GM19395 (cell line): ENCODE measurements around the gene RPL13.

ENCODE experiments used
- ATAC-seq: cut with Tn5 transposase; IDR thresholded peaks from one replicate; pipeline ENCODE4 v1.9.1; 2021; ENCODE audit warnings: mild to moderate bottlenecking, moderate library complexity; ENCODE audit not compliant: unreplicated experiment

Gene RPL13

GRCh38 chr16:89560378-89561141, at the start of gene RPL13:
TSS of gene RPL13 (plus strand) at chr16:89560682. CDS start at chr16:89560960, 278 bp downstream.
- peak; percentile 78 for ATAC-seq

DNA sequence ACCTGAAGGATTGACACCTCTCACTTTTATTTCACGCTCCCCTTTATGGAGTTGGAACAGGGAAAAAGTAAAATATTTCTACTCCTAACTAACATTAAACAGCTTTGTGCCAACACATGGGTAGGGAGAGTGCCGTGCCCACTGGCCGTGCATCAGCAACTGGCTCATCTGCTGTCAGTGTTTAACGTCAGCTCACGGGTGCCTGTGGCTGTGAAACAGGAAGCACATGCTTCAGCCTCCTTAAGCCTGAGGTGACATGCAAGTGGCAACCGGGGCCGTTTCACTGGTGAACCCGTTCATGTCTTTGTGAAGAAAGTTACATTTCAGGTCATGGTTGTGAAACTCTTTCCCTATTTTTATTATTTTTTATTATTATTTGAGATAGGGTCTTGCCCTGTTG, 49.1 kb upstream of the RPL13 start:
- ATAC-seq, result no peak

- no peak for ATAC-seq
Measured at GRCh38 chr16:89512453-89512852, 48.0 kb upstream of the RPL13 start.

- ATAC-seq, result no peak
Measured at GRCh38 chr16:89517128-89517527, 43.4 kb upstream of the RPL13 start.

DNA sequence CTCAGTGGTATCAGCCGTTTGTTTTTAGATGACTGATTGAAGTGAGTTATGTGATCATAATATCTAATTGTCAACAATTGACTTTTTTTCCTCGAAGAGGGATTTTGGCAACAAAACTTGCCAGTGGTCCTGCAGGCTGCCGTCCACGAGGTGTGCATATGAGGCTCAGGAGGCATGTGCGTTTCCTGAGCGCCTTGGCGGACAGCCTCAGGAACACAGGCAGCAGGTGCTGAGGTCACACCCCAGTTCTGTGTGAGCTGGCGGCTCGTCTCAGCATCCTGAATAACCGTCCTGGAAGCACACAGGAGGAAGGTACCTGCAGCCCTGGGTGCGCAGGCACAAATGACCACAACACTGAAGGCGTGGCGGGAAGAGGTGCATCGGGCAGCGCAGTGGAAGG, 40.6 kb upstream of the RPL13 start:
- no peak for ATAC-seq

- no peak for ATAC-seq
Measured at GRCh38 chr16:89522287-89522686, 38.2 kb upstream of the RPL13 start.

DNA sequence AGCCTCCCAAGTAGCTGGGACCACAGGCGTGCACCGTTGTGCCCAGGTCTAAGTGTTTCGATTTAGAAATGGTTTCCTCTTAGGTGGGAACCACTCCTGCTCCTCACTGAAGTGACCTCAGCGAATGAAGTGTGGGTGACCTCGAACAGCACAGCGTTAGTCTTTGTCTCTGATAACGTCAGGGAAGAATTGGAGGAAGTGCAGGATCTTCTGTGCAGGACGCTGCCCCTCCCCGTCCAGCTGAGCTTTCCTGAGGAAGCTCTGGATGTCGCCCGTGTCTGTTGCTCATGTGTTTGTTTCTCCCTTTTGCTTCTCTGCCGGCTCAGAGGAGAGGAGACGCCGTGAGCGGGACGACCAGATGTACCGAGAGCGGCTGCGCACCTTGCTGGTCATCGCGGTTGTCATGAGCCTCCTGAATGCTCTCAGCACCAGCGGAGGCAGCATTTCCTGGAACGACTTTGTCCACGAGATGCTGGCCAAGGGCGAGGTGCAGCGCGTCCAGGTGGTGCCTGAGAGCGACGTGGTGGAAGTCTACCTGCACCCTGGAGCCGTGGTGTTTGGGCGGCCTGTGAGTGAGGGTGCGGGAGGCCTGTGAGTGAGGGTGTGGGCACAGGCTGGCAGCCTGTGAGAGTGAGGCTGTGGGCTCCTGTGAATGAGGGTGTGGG, 36.7 kb upstream of the RPL13 start:
- no peak for ATAC-seq

DNA sequence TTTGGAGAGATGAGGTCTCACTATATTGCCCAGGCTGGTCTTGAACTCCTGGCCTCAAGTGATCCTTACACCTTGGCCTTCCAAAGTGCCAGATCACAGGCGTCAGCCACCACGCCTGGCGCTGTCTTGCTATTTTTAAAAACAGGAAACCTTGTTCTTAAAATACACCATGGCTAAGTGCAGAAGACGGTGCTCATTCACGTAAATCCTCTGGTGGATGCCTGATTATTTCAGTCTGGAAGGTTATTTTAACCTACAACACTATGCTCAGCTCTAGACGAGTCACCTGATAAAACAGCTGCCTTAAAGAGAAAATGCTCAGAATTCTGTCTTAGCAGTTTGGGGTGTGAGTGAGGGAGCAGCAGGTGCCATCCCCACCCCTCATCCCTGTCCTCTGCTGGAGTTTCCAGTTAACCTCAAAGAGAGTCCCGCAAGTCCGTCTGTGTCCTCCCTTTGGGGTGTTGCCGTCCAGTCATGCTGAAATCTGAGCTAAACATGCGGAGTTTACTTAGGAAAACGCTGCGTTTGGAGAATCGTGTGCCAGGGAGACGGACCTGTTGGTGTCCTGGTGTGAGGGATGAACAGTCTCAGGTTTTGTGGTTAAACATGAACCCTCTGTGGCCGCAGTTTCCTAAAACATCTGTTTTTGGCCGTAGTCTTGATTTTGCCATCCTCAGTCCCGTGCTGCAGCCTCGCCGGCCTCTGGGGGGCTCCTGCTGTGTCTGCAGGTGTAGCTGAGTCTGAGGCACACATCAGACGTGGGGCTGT, 35.2 kb upstream of the RPL13 start:
- no peak for ATAC-seq

- ATAC-seq, result no peak
Measured at GRCh38 chr16:89529097-89529496, 31.4 kb upstream of the RPL13 start.

DNA sequence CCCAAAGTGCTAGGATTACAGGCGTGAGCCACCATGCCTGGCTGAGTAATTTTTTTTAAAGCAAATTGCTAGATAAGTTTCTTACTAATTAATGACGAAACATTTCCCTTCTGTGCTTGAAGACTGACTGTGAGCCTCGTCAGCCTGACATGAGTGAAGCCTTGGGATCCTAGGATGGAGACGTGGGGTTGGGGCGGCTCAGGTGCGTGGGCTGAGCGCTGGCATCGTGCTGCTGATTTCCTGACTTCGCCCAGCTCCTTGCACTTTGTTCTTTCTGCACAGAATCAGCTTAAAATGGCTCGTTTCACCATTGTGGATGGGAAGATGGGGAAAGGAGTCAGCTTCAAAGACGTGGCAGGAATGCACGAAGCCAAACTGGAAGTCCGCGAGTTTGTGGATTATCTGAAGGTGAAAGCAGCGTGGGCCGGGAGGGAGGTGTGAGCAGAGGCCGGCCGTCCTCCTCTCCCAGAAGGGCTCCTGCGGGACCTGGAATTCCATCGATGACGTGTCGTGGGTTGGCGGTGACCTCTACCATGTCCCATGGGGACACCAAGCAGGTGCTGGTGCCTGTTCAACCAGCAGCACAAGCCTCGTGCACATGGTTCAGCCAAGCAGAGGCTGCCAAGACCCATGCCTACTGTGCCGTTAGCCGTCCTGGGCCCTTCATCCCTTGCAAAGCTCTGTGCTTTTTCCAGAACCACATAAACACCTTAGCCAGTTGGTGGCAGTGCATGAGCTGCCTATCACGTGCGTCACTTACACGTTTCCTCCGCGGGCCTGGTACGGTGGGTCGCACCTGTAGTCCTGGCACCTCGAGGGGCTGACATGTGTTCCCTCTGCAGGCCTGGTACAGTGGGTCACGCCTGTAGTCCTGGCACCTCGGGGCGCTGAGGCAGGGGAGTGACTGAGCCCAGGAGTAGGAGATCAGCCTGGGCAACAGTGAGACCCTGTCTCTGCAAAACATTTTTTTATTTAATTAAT, 29.8 kb upstream of the RPL13 start:
- no peak for ATAC-seq

DNA sequence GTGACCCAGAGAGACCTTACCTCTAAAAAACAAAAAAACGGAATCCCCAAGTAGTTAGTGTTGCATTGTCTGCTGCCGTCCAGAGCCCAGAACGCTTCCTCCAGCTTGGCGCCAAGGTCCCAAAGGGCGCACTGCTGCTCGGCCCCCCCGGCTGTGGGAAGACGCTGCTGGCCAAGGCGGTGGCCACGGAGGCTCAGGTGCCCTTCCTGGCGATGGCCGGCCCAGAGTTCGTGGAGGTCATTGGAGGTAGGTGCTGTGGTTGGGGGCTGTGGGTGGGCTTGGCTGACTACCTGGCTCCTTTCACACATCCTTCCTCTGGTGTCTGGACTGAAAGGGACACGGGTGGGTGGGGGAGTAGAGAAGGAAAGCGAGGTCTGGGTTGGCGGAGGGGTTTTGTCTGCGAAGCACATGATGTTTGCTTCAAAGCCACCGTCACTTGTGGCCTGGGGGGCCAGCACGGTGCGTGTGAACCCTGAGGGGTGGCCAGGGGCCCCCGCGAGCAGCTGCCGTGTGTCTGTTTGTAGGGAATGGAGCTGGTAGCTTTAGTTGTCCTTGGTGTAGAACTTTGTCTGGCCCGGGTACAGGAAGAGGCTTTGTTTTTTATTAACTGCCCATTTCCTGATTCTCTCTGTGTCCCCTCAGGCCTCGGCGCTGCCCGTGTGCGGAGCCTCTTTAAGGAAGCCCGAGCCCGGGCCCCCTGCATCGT, 28.5 kb upstream of the RPL13 start:
- ATAC-seq, result no peak

- ATAC-seq, result no peak
Measured at GRCh38 chr16:89534252-89534756, 26.2 kb upstream of the RPL13 start.

GRCh38 chr16:89536371-89536770, 24.1 kb upstream of the RPL13 start:
- no peak for ATAC-seq

DNA sequence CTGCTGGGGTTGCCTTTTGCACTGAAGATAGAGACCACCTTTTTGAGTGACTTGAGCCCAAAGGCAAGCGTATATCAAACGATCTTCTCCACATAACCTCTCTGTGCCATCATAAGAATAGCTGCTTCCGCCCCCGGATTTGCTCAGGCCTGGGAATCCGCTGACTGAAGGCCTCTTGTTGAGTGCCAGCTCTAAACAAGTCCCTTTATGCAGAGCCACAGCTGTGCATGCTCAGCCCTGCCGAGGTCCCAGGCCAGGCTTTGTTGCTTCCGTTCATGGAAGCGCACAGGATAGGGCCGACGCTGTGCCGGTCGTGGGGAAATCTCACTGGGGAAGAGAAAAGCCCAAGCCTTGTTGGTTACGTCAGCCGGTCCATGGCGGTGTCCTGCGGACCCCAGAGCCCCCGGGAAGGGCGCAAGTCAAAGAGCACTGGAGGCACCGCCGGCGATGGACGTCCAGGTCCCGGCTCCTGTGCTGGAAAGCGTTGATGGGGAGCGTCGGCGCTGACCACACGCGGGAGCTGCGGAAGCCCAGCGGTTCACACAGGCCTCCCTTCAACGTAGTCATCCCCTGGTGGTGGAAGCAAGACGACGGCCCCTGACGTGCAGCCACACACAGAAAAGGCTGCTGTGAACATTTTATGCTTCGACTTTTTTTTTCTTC, 23.5 kb upstream of the RPL13 start:
- no peak for ATAC-seq

DNA sequence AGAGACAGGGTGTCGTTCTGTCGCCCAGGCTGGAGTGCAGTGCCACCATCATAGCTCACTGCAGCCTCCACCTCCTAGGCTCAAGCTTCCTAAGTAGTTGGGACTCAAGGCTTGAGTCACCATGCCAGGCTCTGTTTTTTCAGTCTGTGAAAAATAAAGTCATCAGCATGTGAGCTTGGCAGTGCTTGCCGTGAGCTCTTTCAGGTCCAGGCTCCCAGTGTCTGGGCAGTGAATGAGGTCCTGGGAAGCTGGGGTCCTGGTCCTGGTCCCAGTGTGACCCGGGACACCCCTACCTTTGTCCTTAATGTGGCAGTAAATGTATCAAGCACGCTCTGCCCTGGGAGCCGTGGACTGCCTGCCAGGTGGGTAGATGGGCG, 22.9 kb upstream of the RPL13 start:
- no peak for ATAC-seq

DNA sequence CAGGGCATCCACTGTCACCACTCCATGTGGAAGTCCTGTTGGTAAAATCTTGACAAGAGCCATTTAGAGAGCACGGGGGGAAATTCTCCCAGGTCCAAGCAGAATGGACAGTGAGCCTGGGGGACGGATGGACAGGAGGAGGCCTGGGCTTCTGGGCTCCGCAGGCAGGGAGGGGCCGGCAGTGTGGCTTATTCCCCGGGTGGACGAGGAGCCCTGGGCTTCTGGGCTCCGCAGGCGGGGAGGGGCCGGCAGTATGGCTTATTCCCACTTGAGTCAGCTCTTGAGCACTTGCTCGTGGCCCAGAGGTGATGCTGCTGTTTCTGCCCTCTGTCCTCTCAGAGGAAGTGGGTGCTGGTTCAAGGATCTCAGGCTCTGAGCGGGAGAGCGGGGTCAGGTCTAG, 22.2 kb upstream of the RPL13 start:
- no peak for ATAC-seq

DNA sequence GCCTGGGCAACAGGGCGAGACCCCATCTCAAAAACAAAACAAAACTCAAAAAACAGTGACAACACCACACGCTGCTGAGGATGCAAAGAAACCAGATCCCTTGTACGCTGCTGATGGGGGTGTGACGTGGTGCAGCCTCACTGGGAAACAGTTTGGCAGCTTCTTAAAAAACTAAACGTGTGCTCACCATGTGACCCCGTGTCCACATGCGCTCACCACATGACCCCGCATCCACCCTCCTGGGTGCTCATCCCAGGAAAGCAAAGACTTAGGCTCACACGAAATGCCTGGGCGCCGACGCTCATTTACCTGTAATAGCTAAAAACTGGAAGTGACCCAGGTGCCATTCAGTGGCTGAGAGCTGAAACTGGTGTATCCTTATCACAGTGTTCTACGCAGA, 19.9 kb upstream of the RPL13 start:
- no peak for ATAC-seq

GRCh38 chr16:89541792-89542191, 18.7 kb upstream of the RPL13 start:
- ATAC-seq, result no peak

DNA sequence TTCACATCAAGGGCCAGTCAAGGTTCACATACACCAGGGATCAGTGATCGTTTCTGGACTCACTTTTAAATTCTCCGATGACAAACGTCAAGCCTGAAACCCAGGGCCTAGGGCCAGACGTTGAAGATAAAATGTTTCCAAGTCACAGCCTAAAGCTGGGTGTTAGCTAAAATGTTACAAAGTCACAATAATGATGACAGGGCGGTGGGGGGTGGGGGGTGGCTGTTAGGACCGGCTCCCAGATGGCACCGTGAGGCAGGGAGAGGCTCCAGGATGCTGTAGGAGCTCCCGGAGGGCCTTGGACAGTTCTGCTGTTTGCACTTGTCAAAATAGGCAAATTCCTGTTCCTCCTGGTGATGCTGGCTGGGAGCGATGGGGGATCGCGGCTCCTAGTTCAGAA, 16.4 kb upstream of the RPL13 start:
- no peak for ATAC-seq

DNA sequence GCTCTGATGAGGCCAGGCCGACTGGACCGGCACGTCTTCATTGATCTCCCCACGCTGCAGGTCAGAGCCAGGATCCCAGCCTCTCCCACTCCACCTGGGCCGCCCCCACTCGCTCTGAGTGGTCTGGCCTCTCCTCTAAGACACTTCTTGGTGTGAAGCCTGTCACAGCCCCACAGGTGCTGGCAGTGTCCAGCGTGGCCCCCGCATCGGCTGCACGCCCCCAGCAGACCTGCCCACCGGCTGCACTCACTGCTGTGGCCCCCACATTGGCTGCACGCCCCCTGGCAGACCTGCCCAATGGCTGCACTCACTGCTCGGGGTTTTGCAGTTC, 15.8 kb upstream of the RPL13 start:
- no peak for ATAC-seq
